MCF 10A (cell line): ENCODE results near the gene ZNF503. TPM values are rescaled to one million over a fixed set of nuclear protein-coding genes. Genes with fewer than 3 reads are reported as not detected.

Experiments used
- BruUV-seq: library from RNA; stranded (reverse); fragments of 400-500 nt; replicated peaks from 2 replicates; lab custom pipeline; 2021; lab: Mats Ljungman, UMichigan
- CTCF ChIA-PET: fragments of 300-600 bp; sonication (Branson Sonifier 250); formaldehyde crosslinking; extraction: SDS; loops from one replicate; lab custom pipeline; 2021; ENCODE audit warnings: antibody characterized with exemption, inconsistent platforms; lab: Yijun Ruan, JAX
- POLR2A ChIA-PET: fragments of 300-600, 350-650 bp; sonication (Branson Sonifier 250); formaldehyde crosslinking; extraction: SDS; loops from one replicate; lab custom pipeline; 2020; ENCODE audit warnings: antibody characterized with exemption, inconsistent platforms; lab: Yijun Ruan, JAX
- DNase-seq: peaks from one replicate; pipeline ENCODE4 v3.0.0-alpha.2; 2018; ENCODE audit not compliant: unreplicated experiment
- H3K27ac Mint-ChIP-seq: one replicate; pipeline ENCODE4 v1.8.0; 2022; ENCODE audit warnings: mild to moderate bottlenecking, low read depth, mixed read lengths; ENCODE audit not compliant: unreplicated experiment
- H3K27me3 Mint-ChIP-seq: one replicate; pipeline ENCODE4 v1.8.0; 2022; ENCODE audit warnings: mixed read lengths; ENCODE audit not compliant: insufficient read depth, unreplicated experiment
- H3K36me3 Mint-ChIP-seq: one replicate; pipeline ENCODE4 v1.8.0; 2022; ENCODE audit warnings: mild to moderate bottlenecking, moderate library complexity, mixed read lengths; ENCODE audit not compliant: insufficient read depth, unreplicated experiment
- H3K4me1 Mint-ChIP-seq: one replicate; pipeline ENCODE4 v1.8.0; 2022; ENCODE audit warnings: mixed read lengths; ENCODE audit not compliant: insufficient read depth, unreplicated experiment
- H3K4me3 Mint-ChIP-seq: one replicate; pipeline ENCODE4 v1.8.0; 2022; ENCODE audit warnings: mild to moderate bottlenecking, moderate library complexity, mixed read lengths; ENCODE audit not compliant: unreplicated experiment
- H3K9me3 Mint-ChIP-seq: one replicate; pipeline ENCODE4 v1.8.0; 2022; ENCODE audit warnings: mixed read lengths; ENCODE audit not compliant: unreplicated experiment
- intact Hi-C: fragments of 100-400 bp; cut with micrococcal nuclease; formaldehyde crosslinking; loops from 2 replicates; pipeline ENCODE4 v1.14.1; 2022
- total RNA-seq: library from RNA; stranded (reverse); gene quantifications from 2 replicates; pipeline ENCODE4 v1.2.3, GENCODE V29; 2022
- TF ChIP-seq, protein P1 (sequence below): fragments of 200-600 bp; IDR thresholded peaks from one replicate; pipeline ENCODE4 v1.8.0; 2022; ENCODE audit warnings: antibody characterized with exemption, mild to moderate bottlenecking; ENCODE audit not compliant: unreplicated experiment

Gene ZNF503
- total RNA-seq, 1 experiment from 2014 or later: 7.3 TPM

DNA sequence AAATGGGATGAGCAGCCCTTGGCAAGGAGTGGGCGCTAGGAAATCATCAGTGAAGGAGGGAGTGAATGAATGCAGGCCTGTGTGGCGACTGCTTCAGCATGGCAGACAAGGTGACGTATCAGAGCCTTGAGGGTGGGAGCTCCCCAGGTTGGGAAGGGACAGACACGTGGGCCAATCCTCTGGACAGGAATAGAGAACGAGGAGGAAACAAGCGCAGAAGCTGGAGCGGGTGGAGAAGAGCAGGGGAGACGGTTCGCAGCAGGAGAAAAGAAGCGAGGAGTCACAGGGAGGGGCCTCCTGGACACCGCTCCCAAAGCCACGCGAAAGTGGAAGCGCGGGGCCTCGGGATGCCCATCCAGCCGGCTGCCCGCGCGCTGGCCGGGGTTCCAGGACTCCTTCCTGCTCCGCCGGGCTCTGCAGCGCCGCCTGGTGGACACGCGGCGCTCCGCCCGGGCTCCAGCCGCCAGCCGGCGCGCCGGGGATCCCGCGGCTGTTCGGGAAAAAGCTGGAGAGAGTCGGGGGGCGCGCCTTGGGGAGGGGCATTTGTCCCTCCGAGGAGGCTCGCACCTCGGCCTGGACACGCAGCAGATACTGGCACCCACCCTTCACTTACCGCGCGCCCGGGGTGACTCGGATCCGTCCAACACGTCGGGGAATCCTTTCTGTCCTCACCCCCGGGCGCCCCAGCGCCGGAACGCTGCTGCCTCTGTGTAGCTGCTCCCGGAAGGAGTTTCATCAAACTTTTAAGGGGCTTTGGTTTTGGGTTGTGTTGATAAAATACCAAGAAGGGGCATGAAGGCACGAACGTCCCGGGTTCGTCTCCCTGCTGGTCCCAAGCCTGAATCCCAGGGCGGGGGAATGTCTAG is 6.3 kb downstream of the ZNF503 start:
- TF ChIP-seq, protein P1, sequence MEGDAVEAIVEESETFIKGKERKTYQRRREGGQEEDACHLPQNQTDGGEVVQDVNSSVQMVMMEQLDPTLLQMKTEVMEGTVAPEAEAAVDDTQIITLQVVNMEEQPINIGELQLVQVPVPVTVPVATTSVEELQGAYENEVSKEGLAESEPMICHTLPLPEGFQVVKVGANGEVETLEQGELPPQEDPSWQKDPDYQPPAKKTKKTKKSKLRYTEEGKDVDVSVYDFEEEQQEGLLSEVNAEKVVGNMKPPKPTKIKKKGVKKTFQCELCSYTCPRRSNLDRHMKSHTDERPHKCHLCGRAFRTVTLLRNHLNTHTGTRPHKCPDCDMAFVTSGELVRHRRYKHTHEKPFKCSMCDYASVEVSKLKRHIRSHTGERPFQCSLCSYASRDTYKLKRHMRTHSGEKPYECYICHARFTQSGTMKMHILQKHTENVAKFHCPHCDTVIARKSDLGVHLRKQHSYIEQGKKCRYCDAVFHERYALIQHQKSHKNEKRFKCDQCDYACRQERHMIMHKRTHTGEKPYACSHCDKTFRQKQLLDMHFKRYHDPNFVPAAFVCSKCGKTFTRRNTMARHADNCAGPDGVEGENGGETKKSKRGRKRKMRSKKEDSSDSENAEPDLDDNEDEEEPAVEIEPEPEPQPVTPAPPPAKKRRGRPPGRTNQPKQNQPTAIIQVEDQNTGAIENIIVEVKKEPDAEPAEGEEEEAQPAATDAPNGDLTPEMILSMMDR: peak; percentile 78
- Mint-ChIP-seq H3K9me3 (no peaks in the 10 kb centered on the region), H3K27ac (no peak overlapping the region), H3K4me1 (peaks cover 4% of the 10 kb centered on the region), H3K4me3 (no peak overlapping the region), H3K27me3 (no peaks in the 10 kb centered on the region), H3K36me3 (peaks cover 19% of the 10 kb centered on the region)
- intact Hi-C loops: no loop called here
- DNase-seq: no peak
- ChIA-PET POLR2A (interaction anchor here (0.8 kb wide), 1 partner anchor 37 kb away, joined by 5 read pairs; no protein-coding TSS in a partner anchor), CTCF (interaction anchor here (0.6 to 2.8 kb wide), 22 partner anchors 9 to 1154 kb away, joined by 3 to 13 read pairs (median 4); no protein-coding TSS in a partner anchor)
- BruUV-seq: no TSS peak

DNA sequence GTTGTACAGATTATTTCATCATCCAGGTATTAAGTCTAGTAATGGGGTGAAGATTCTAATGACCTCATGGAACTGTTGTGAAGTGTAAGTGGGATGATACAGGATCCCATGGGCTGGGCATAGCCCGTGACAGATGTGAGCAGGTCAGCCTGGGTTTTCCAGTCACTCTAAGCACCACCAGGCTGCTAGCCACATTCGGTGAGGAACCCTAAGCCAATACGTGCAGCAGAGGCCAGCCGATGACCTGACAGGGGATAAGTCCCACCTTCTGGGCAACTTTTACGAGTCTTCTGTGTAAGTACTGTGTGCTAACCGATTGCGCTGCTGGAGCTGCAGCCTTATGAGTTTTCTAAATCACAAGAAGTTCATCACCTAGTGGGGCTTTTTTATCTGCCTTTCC is 7.3 kb downstream of the ZNF503 start:
- H3K27me3 Mint-ChIP-seq: no peaks in the 10 kb centered on the region
- H3K27ac Mint-ChIP-seq: no peak overlapping the region
- H3K4me1 Mint-ChIP-seq: peaks cover 4% of the 10 kb centered on the region
- DNase-seq: no peak
- no peaks in the 10 kb centered on the region for H3K9me3 Mint-ChIP-seq
- no TSS peak for BruUV-seq
- ChIA-PET POLR2A (no interaction called here), CTCF (interaction anchor here (0.6 to 2.8 kb wide), 12 partner anchors 8 to 1006 kb away, joined by 3 to 13 read pairs (median 6); no protein-coding TSS in a partner anchor)
- TF ChIP-seq, protein P1: no peak
- H3K4me3 Mint-ChIP-seq: no peak overlapping the region
- peaks cover 19% of the 10 kb centered on the region for H3K36me3 Mint-ChIP-seq
- intact Hi-C loops: no loop called here

DNA sequence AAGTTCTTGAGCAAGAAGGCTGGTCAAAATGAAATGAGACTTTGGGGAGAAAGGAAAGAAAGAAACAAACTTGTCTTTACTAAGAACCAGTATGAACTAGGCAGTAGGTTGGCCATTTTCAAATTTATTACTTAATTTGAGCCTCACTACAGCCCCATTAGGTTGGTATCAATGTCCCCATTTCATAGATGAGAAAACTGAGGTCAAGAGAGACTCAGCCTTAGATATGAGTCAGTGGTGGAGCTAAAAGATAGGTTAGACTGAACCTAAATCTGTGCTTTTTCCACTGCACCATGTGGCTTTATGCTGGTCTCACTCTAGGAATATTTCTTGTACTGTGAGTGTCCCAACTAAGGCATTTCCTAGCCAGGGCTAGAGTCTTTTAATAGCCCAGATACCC is 8.8 kb downstream of the ZNF503 start:
- Mint-ChIP-seq H3K27me3 (no peaks in the 10 kb centered on the region), H3K4me1 (peaks cover 4% of the 10 kb centered on the region), H3K27ac (no peak overlapping the region), H3K9me3 (no peaks in the 10 kb centered on the region), H3K36me3 (peaks cover 11% of the 10 kb centered on the region), H3K4me3 (no peak overlapping the region)
- intact Hi-C loops: no loop called here
- BruUV-seq: no TSS peak
- TF ChIP-seq, protein P1: no peak
- DNase-seq: no peak
- POLR2A ChIA-PET: no interaction called here
- CTCF ChIA-PET: interaction anchor here (0.7 to 1.3 kb wide), 2 partner anchors 479 to 635 kb away, joined by 3 read pairs; no protein-coding TSS in a partner anchor

DNA sequence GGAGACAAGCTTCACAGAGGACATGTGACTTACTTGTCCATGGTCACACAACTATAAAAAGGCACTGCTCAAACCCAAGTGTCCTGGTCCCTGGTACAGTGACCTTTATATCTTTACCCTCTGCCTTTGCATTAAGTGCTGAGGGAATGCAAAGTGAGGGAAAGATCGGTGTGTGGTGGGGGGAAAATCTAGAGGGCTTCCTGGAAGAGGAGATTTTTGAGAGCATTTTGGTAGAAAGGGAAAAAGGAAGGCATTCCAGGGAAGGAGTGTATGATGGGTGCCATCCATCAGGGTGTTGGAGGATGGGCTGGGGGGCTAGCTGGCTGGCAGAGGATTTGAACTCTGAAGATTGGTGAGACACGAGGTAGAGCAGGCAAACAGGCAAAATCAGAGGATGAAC is 9.3 kb downstream of the ZNF503 start:
- BruUV-seq: no TSS peak
- peaks cover 4% of the 10 kb centered on the region for H3K4me1 Mint-ChIP-seq
- intact Hi-C loops: no loop called here
- TF ChIP-seq, protein P1: no peak
- H3K4me3 Mint-ChIP-seq: no peak overlapping the region
- ChIA-PET CTCF (interaction anchor here (0.7 kb wide), 2 partner anchors 586 to 1154 kb away, joined by 4 read pairs; no protein-coding TSS in a partner anchor), POLR2A (no interaction called here)
- no peak overlapping the region for H3K27ac Mint-ChIP-seq
- H3K36me3 Mint-ChIP-seq: peaks cover 11% of the 10 kb centered on the region
- DNase-seq: no peak
- H3K27me3 Mint-ChIP-seq: no peaks in the 10 kb centered on the region
- H3K9me3 Mint-ChIP-seq: no peaks in the 10 kb centered on the region
